HepG2 (cell line): ENCODE results near the gene NF2. TPM values are rescaled to one million over a fixed set of nuclear protein-coding genes. Genes with fewer than 3 reads are reported as not detected.

ENCODE experiments used
- ATAC-seq: fragments of 200-7000 bp; cut with Tn5 transposase; 3 replicates; pipeline ENCODE4 v1.9.1; 2020; ENCODE audit warnings: mild to moderate bottlenecking, moderate library complexity
- BruUV-seq: library from RNA; stranded (reverse); fragments of 400-500 nt; replicated peaks from 2 replicates; lab custom pipeline; 2021; lab: Mats Ljungman, UMichigan
- CTCF ChIA-PET: fragments of 300-600 bp; formaldehyde crosslinking; extraction: SDS; loops from one replicate; lab custom pipeline; 2021; ENCODE audit warnings: low total read pairs, inconsistent platforms, low intra/inter-chr PET ratio; lab: Yijun Ruan, JAX
- POLR2A ChIA-PET: fragments of 350-600 bp; sonication (Branson Sonifier 250); formaldehyde crosslinking; loops from one replicate; lab custom pipeline; 2020; ENCODE audit warnings: antibody characterized with exemption, inconsistent platforms; lab: Yijun Ruan, JAX
- DNase-seq: peaks from one replicate; pipeline ENCODE4 v3.0.0-alpha.2; 2015; ENCODE audit warnings: low spot score
- FAIRE-seq: peaks from 3 replicates; lab custom pipeline; 2011; peaks lifted over from hg19 to GRCh38; lab: Jason Lieb, UNC
- H2AFZ ChIP-seq: one replicate; pipeline ENCODE4 v1.6.1; 2011; ENCODE audit warnings: low read length, inconsistent platforms
- H3K27ac ChIP-seq: fragments of 300-600 bp; 3 replicates; pipeline ENCODE4 v1.8.0; 2011; ENCODE audit warnings: mixed run types, mild to moderate bottlenecking, mixed read lengths, low read length, inconsistent platforms; ENCODE audit not compliant: insufficient read depth; ENCODE audit errors: extremely low read length
- H3K27me3 ChIP-seq, 2 experiments: fragments of 200-600 bp in 1 of 2; 2 replicates in 1 of 2; 3 replicates in 1 of 2; pipeline versions ENCODE4 v1.6.0 to v1.8.0; 2011; ENCODE audit warnings: low read length in 2 of 2, mild to moderate bottlenecking in 2 of 2, moderate library complexity in 2 of 2, inconsistent platforms in 1 of 2; ENCODE audit not compliant: insufficient read depth in 2 of 2, control insufficient read depth in 1 of 2
- H3K36me3 ChIP-seq, 2 experiments: fragments of 200-600 bp in 1 of 2; replicated peaks in 1 of 2; 2 replicates in 1 of 2; 3 replicates in 1 of 2; pipeline versions ENCODE4 v1.5.1 to v1.8.0; 2011; ENCODE audit warnings: low read length in 2 of 2, inconsistent platforms in 1 of 2; ENCODE audit not compliant: insufficient read depth in 2 of 2, control insufficient read depth in 1 of 2
- H3K4me1 ChIP-seq: 2 replicates; pipeline ENCODE4 v1.5.1; 2012; ENCODE audit warnings: low read length, inconsistent platforms; ENCODE audit not compliant: insufficient read depth
- H3K4me2 ChIP-seq: 2 replicates; pipeline ENCODE4 v1.6.0; 2011; ENCODE audit warnings: low read depth, low read length, inconsistent platforms
- H3K4me3 ChIP-seq, 3 experiments: fragments of 200-600 bp in 1 of 3; sonication (generic), shearing (Covaris generic) in 1 of 3; replicated peaks in 1 of 3; 2 replicates each; pipeline ENCODE4 v1.5.1; 2011 to 2016; ENCODE audit warnings: low read length in 3 of 3, inconsistent platforms in 2 of 3, low read depth in 2 of 3, mild to moderate bottlenecking in 2 of 3, control low read depth in 1 of 3, mixed read lengths in 1 of 3; ENCODE audit not compliant: insufficient read depth in 1 of 3
- H3K79me2 ChIP-seq: one replicate; pipeline ENCODE4 v1.6.1; 2011; ENCODE audit warnings: low read length, inconsistent platforms; ENCODE audit not compliant: insufficient read depth
- H3K9ac ChIP-seq: 2 replicates; pipeline ENCODE4 v1.6.0; 2011; ENCODE audit warnings: mild to moderate bottlenecking, low read depth, low read length, inconsistent platforms; ENCODE audit not compliant: insufficient read depth
- H3K9me3 ChIP-seq: 2 replicates; pipeline ENCODE4 v1.5.1; 2012; ENCODE audit warnings: mild to moderate bottlenecking, low read length
- H4K20me1 ChIP-seq: 2 replicates; pipeline ENCODE4 v1.6.0; 2011; ENCODE audit warnings: inconsistent platforms, mild to moderate bottlenecking, low read length, moderate library complexity; ENCODE audit not compliant: insufficient read depth
- CREBL2 ChIP-seq: sonication (generic); formaldehyde crosslinking; IDR thresholded peaks from 2 replicates; pipeline ENCODE4 v1.8.1; 2023; ENCODE audit warnings: missing genetic modification reagents, mild to moderate bottlenecking, borderline replicate concordance
- MBD4 ChIP-seq: IDR thresholded peaks from 2 replicates; pipeline ENCODE4 v1.6.1; 2012; ENCODE audit warnings: low read length, inconsistent platforms, borderline replicate concordance
- ZFP82 ChIP-seq: sonication (generic); formaldehyde crosslinking; IDR thresholded peaks from 2 replicates; pipeline ENCODE4 v1.5.1; 2020; ENCODE audit warnings: mild to moderate bottlenecking, missing genetic modification reagents, borderline replicate concordance
- ZNF317 ChIP-seq: sonication (generic); formaldehyde crosslinking; IDR thresholded peaks from 2 replicates; pipeline ENCODE4 v1.5.0; 2020; ENCODE audit warnings: mild to moderate bottlenecking, missing genetic modification reagents
- ZNF362 ChIP-seq: sonication (generic); formaldehyde crosslinking; IDR thresholded peaks from 2 replicates; pipeline ENCODE4 v1.4.0; 2020; ENCODE audit warnings: missing genetic modification reagents, mild to moderate bottlenecking, borderline replicate concordance
- ZNF816 ChIP-seq: sonication (generic); formaldehyde crosslinking; IDR thresholded peaks from 2 replicates; pipeline ENCODE4 v1.8.0; 2022; ENCODE audit warnings: missing genetic modification reagents, mild to moderate bottlenecking, borderline replicate concordance
- WGBS: methylation state at CpG from one replicate; pipeline ENCODE4 v1.1.6; 2017; ENCODE audit warnings: low lambda C conversion rate; 5-methylcytosine and 5-hydroxymethylcytosine counted together
- in situ Hi-C: cut with HindIII; loops from 2 replicates; pipeline ENCODE4 v1.10.0; 2017; ENCODE audit warnings: low pct_unique_long_range_greater_than_20kb; ENCODE audit not compliant: extremely low pct_ligation_motif_present
- intact Hi-C: fragments of 100-400 bp; cut with micrococcal nuclease; formaldehyde crosslinking; loops from one replicate; pipeline ENCODE4 v1.10.0; 2022; ENCODE audit not compliant: unreplicated experiment
- polyA plus RNA-seq, 8 experiments: library from polyadenylated mRNA; depleted of rRNA in 3 of 8; stranded (reverse) in 7 of 8; unstranded in 1 of 8; fragments of >200 nt; fragmentation: Illumina TruSeq in 4 of 8; extraction: Trizol in 4 of 8; gene quantifications; 2 replicates each; pipeline versions ENCODE4 v1.2.1 to v1.2.3, GENCODE V29; 2011 to 2016; ENCODE audit warnings: low read depth in 4 of 8, missing spikeins in 1 of 8, mixed read lengths in 1 of 8; ENCODE audit not compliant: insufficient read depth in 1 of 8
- total RNA-seq, 5 experiments: library from RNA; depleted of rRNA; stranded (reverse); fragments of >200 nt; fragmentation: Illumina TruSeq; extraction: Trizol; gene quantifications; 2 replicates each; pipeline ENCODE4 v1.2.3, GENCODE V29; 2016; ENCODE audit warnings: low read depth in 1 of 5
- TF ChIP-seq, protein P1 (sequence below): sonication (generic); formaldehyde crosslinking; IDR thresholded peaks from 2 replicates; pipeline ENCODE4 v1.4.0; 2020; ENCODE audit warnings: mild to moderate bottlenecking, missing genetic modification reagents
- TF ChIP-seq, protein P2 (sequence below): sonication (generic); formaldehyde crosslinking; IDR thresholded peaks from 2 replicates; pipeline ENCODE4 v1.4.0; 2020; ENCODE audit warnings: missing genetic modification reagents

The NF2 gene
- total and polyA plus RNA-seq, 2 of the 13 experiments (the other 11 are each of a cell fraction or from before 2014, with no cell fraction given) = 9.3 to 33.3 TPM

DNA sequence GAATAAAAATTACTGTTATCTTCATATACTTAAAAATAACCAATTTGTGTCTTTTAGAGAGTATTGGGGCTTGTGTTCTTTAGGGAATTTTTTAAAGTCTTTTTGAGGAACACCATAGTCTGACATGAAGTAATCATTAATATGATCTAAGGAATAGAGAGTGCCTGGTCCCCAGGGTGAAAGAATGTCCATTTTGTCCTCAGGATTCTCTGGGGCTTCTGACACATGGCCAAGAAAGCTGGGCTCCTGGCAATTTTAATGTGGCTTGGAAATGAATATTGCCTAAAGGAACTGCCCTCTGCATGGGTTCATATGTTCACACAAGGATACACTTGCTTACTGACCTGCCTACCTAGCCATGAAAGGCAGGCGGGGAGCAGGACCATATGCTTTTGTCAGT, 33.7 kb downstream of the NF2 start:
- Histone ChIP-seq H3K36me3 (peaks cover 4 to 29% of the 10 kb centered on the region in 2 experiments; a peak in 3 of 5 replicates), H3K4me1 (0 out of 2 replicates have a peak, but pooled peaks cover 6% of the 10 kb centered on the region), H3K27me3 (no peaks in the 10 kb centered on the region), H3K79me2 (peaks cover 21% of the 10 kb centered on the region), H2AFZ (no peak overlapping the region), H3K4me3 (no peak overlapping the region), H4K20me1 (peaks cover 4% of the 10 kb centered on the region; the same call in 1 of the 2 replicates), H3K4me2 (no peak overlapping the region), H3K9me3 (no peaks in the 10 kb centered on the region), H3K27ac (no peak overlapping the region), H3K9ac (no peak overlapping the region)
- in situ Hi-C loops (loop anchor here (10.0 kb wide), 1 partner anchor 448 kb away; the partner anchor contains the start of gene HORMAD2), intact Hi-C loops (no loop called here)
- CTCF ChIA-PET = no interaction called here
- no peak for ATAC-seq
- TF ChIP-seq ZNF317 (no peak), ZFP82 (CRISPR knock-in tag) (no peak), ZNF816 (CRISPR knock-in tag) (no peak), CREBL2 (CRISPR knock-in tag) (no peak), ZNF362 (CRISPR knock-in tag) (no peak), MBD4 (no peak)
- TF ChIP-seq, protein P1, sequence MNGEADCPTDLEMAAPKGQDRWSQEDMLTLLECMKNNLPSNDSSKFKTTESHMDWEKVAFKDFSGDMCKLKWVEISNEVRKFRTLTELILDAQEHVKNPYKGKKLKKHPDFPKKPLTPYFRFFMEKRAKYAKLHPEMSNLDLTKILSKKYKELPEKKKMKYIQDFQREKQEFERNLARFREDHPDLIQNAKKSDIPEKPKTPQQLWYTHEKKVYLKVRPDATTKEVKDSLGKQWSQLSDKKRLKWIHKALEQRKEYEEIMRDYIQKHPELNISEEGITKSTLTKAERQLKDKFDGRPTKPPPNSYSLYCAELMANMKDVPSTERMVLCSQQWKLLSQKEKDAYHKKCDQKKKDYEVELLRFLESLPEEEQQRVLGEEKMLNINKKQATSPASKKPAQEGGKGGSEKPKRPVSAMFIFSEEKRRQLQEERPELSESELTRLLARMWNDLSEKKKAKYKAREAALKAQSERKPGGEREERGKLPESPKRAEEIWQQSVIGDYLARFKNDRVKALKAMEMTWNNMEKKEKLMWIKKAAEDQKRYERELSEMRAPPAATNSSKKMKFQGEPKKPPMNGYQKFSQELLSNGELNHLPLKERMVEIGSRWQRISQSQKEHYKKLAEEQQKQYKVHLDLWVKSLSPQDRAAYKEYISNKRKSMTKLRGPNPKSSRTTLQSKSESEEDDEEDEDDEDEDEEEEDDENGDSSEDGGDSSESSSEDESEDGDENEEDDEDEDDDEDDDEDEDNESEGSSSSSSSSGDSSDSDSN (CRISPR knock-in tag) = no peak
- TF ChIP-seq, protein P2, sequence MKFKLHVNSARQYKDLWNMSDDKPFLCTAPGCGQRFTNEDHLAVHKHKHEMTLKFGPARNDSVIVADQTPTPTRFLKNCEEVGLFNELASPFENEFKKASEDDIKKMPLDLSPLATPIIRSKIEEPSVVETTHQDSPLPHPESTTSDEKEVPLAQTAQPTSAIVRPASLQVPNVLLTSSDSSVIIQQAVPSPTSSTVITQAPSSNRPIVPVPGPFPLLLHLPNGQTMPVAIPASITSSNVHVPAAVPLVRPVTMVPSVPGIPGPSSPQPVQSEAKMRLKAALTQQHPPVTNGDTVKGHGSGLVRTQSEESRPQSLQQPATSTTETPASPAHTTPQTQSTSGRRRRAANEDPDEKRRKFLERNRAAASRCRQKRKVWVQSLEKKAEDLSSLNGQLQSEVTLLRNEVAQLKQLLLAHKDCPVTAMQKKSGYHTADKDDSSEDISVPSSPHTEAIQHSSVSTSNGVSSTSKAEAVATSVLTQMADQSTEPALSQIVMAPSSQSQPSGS = no peak
- no TSS peak for BruUV-seq
- FAIRE-seq = no peak
- 100% methylated on average over 1 of the region's 1 CpG for WGBS
- POLR2A ChIA-PET = no interaction called here
- DNase-seq = no peak
